BE2C (cell line): Measurements from ENCODE around the gene OSCP1.

Experiments used
- DNase-seq: peaks from one replicate; pipeline ENCODE4 v3.0.0-alpha.2; 2020
- H3K27me3 ChIP-seq: fragments of 250-450 bp; sonication (Bioruptor Pico); 2 replicates; pipeline ENCODE4 v1.5.1; 2020; ENCODE audit warnings: mild to moderate bottlenecking
- H3K36me3 ChIP-seq: fragments of 250-450 bp; sonication (Bioruptor Pico); 2 replicates; pipeline ENCODE4 v1.5.1; 2020; ENCODE audit warnings: mild to moderate bottlenecking
- H3K4me1 ChIP-seq: fragments of 250-450 bp; sonication (Bioruptor Pico); 2 replicates; pipeline ENCODE4 v1.5.1; 2020
- H3K4me3 ChIP-seq: 2 replicates; pipeline ENCODE4 v1.5.1; 2011; ENCODE audit warnings: low read depth, low read length
- H3K9me3 ChIP-seq: fragments of 250-450 bp; sonication (Bioruptor Pico); 2 replicates; pipeline ENCODE4 v1.5.1; 2020
- CTCF ChIP-seq: IDR thresholded peaks from 2 replicates; pipeline ENCODE4 v1.5.1; 2012; ENCODE audit warnings: mild to moderate bottlenecking, low read depth, low read length

The OSCP1 gene

DNA sequence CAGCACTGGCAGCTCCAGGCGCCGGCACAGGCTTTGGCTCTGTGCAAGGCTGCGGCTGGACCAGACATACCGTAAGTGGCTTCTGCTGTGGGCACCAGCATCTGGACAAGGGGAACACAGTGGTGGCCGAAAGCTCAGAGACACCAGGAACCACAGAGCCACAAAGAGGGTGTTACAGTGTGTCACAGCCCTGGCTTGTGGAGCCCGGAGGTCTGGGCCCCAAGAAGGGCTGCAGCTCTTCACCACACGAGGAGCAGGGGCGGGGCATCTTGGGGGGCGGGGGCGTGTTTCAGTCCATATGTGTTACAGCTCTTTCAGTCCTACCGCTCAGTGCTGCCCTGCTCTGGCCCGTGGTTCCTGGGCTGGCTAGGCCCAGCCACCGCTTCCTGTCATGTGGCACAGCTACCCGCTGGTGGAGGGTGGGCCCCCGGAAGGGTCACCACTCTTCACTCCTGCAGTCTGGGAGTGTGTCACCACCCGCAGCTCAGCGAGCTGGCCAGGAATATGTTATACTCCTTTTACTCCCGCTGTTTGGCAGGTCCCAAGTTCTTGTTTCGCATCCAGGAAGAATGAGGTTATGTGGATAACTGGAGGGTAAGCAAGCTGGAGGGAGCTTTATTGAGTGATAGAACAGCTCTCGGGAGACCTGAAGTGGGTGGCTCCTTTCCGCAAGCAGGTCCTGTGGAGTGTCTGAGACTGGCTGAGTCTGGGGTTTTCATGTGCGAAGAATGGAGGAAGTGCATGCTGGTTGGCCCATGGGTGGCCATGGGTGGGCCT is 49.2 kb downstream of the OSCP1 start:
- H3K4me1 ChIP-seq, result no peaks in the 10 kb centered on the region
- TF ChIP-seq CTCF, result no peak
- H3K27me3 ChIP-seq, result no peaks in the 10 kb centered on the region
- H3K4me3 ChIP-seq, result no peak overlapping the region
- H3K36me3 ChIP-seq, result no peaks in the 10 kb centered on the region
- DNase-seq, result peak; percentile 18
- no peaks in the 10 kb centered on the region for H3K9me3 ChIP-seq

DNA sequence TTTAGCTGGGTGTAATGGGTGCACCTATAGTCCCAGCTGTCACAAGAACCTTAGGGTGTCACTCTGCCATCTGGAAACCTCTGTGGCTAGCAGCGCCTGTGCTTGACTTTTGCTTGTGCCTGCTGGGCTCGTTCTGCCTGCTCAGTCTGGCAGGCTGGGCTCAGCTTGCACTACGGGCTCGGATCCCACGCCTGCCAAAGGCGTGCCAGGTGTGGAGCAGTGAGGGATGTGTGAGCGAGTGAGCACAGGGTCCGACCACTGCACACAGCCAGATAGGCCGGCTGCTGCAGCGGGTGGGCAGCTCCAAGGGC is 49.8 kb downstream of the OSCP1 start:
- no peak overlapping the region for H3K4me3 ChIP-seq
- H3K27me3 ChIP-seq, result no peaks in the 10 kb centered on the region
- no peak for TF ChIP-seq CTCF
- H3K9me3 ChIP-seq, result no peaks in the 10 kb centered on the region
- no peaks in the 10 kb centered on the region for H3K36me3 ChIP-seq
- H3K4me1 ChIP-seq, result no peaks in the 10 kb centered on the region
- no peak for DNase-seq

DNA sequence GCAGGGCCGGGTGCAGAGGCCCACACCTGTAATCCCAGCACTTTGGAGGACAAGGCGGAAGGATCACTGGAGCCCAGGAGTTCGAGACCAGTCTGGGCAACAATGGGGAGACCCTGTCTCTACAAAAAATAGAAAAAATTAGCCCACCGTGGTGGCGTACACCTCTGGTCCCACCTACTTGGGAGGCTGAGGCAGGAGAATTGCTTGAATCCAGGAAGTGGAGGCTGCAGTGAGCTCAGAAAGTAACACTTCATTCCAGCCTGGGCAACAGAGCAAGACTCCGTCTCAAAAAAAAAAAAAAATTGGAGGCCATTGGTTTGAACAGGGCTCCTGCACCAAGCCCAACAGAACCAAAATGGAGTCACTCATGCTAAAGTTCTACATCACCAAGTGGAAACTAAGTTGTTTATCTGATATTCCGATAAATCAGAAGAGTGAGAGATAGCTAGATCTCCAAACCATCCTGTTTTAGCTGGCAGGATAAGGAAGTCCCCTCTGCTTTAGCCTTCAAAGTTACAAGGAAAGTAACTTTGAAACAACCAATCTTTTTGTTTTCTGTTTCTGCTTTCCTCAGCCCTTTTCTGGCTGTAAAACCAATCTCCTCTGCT is 51.8 kb downstream of the OSCP1 start:
- Histone ChIP-seq H3K4me1 (no peaks in the 10 kb centered on the region), H3K9me3 (no peaks in the 10 kb centered on the region), H3K27me3 (no peaks in the 10 kb centered on the region), H3K36me3 (peaks cover 4% of the 10 kb centered on the region; the same call in 1 of the 2 replicates), H3K4me3 (no peak overlapping the region; the same call in 1 of the 2 replicates)
- TF ChIP-seq CTCF, result no peak
- no peak for DNase-seq

- peak within 1 kb of the TSS; percentile 85 for H3K4me3 ChIP-seq
- peak; percentile 88 for DNase-seq
- no peak for TF ChIP-seq CTCF
- peaks cover 4% of the 10 kb centered on the region; the same call in 1 of the 2 replicates for H3K36me3 ChIP-seq
- H3K27me3 ChIP-seq, result no peaks in the 10 kb centered on the region
- no peaks in the 10 kb centered on the region for H3K9me3 ChIP-seq
- no peaks in the 10 kb centered on the region for H3K4me1 ChIP-seq
Measured at GRCh38 chr1:36397378-36398230, 52.6 kb downstream of the OSCP1 start, which contains the start of gene LSM10. TSS of gene LSM10 (minus strand) at chr1:36397908. CDS start at chr1:36394129, 3,779 bp downstream.

GRCh38 chr1:36397083-36397377 is 53.2 kb downstream of the OSCP1 start:
- Histone ChIP-seq H3K36me3 (peaks cover 4% of the 10 kb centered on the region; the same call in 1 of the 2 replicates), H3K4me1 (no peaks in the 10 kb centered on the region), H3K27me3 (no peaks in the 10 kb centered on the region), H3K9me3 (no peaks in the 10 kb centered on the region), H3K4me3 (peak overlapping the region; percentile 85)
- no peak for TF ChIP-seq CTCF
- no peak for DNase-seq
